Glutamatergic neuron (in vitro differentiated cells): Measurements from ENCODE around the gene BCL7C. TPM values are rescaled to one million over a fixed set of nuclear protein-coding genes. Genes with fewer than 3 reads are reported as not detected.

Source experiments
- DNase-seq: peaks from one replicate; pipeline ENCODE4 v3.0.0; 2022
- H3K27ac Mint-ChIP-seq: one replicate; pipeline ENCODE4 v1.8.0; 2020; ENCODE audit warnings: mild to moderate bottlenecking, mixed read lengths, inconsistent platforms; ENCODE audit not compliant: unreplicated experiment
- H3K27me3 Mint-ChIP-seq: one replicate; pipeline ENCODE4 v1.8.0; 2020; ENCODE audit warnings: mild to moderate bottlenecking, moderate library complexity, mixed read lengths, inconsistent platforms; ENCODE audit not compliant: unreplicated experiment
- H3K36me3 Mint-ChIP-seq: one replicate; pipeline ENCODE4 v1.8.0; 2020; ENCODE audit warnings: mild to moderate bottlenecking, mixed read lengths, inconsistent platforms; ENCODE audit not compliant: unreplicated experiment
- H3K4me1 Mint-ChIP-seq: one replicate; pipeline ENCODE4 v1.8.0; 2020; ENCODE audit warnings: mild to moderate bottlenecking, low read depth, mixed read lengths, inconsistent platforms; ENCODE audit not compliant: unreplicated experiment
- H3K4me3 Mint-ChIP-seq: one replicate; pipeline ENCODE4 v1.8.0; 2020; ENCODE audit warnings: mild to moderate bottlenecking, mixed read lengths, inconsistent platforms; ENCODE audit not compliant: unreplicated experiment
- H3K9me3 Mint-ChIP-seq: one replicate; pipeline ENCODE4 v1.8.0; 2020; ENCODE audit warnings: mild to moderate bottlenecking, moderate library complexity, mixed read lengths, inconsistent platforms; ENCODE audit not compliant: unreplicated experiment
- total RNA-seq: library from RNA; stranded (reverse); fragmentation: NEBNext Ultra II Directional; extraction: Animal tissue kit (Norgen Biotek cat#: 25700); gene quantifications from one replicate; pipeline ENCODE4 v1.2.1, GENCODE V29; 2021; ENCODE audit not compliant: unreplicated experiment
- TF ChIP-seq, protein P1 (sequence below): fragments of 200-600 bp; sonication (generic); IDR thresholded peaks from one replicate; pipeline ENCODE4 v1.5.0; 2021; ENCODE audit not compliant: partially characterized antibody, unreplicated experiment

Gene BCL7C
- total RNA-seq, 1 donor from 2014 or later, result 24.0 TPM

DNA sequence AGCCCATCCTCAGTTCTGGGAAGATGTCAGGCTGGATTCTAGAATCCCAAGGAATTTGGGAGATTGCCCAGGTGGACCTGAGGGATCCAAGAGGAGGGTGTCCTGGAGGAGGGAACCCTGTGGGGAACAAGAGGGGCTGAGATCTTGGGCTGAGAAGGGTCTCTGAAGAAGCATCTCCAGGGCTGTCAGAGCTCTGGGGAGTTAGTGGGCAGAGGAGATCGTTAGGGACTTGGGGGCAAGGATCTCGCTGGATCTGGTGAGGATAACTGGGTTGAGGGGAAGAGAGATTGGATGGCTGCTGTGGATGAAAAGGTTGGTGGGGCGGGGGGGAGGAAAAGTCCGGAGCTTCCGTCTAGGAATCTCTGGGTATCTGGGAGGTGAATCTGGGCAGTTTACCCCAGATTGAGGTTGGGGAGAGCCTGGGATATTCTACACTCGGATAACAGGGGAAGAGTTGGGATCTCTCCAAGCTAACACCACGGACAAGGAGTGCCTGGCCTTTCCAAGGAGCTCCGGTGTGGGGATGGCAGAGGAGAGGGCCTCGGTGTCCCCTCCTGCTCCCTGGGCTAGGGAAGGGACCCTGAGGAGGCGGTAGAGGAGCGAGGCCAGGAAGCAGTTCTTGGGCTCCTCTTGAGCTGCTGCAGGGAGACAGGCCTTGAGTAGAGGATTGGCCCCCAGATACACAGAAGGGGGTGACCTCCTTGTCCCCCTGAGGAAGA lies 31.2 kb upstream of the BCL7C start:
- H3K27ac Mint-ChIP-seq, result peak overlapping the region; percentile 34
- peaks cover 15% of the 10 kb centered on the region for H3K9me3 Mint-ChIP-seq
- no peak for DNase-seq
- H3K4me3 Mint-ChIP-seq, result peak overlapping the region; percentile 88
- H3K4me1 Mint-ChIP-seq, result peaks cover 12% of the 10 kb centered on the region
- no peaks in the 10 kb centered on the region for H3K36me3 Mint-ChIP-seq
- H3K27me3 Mint-ChIP-seq, result peaks cover 21% of the 10 kb centered on the region
- TF ChIP-seq, protein P1, sequence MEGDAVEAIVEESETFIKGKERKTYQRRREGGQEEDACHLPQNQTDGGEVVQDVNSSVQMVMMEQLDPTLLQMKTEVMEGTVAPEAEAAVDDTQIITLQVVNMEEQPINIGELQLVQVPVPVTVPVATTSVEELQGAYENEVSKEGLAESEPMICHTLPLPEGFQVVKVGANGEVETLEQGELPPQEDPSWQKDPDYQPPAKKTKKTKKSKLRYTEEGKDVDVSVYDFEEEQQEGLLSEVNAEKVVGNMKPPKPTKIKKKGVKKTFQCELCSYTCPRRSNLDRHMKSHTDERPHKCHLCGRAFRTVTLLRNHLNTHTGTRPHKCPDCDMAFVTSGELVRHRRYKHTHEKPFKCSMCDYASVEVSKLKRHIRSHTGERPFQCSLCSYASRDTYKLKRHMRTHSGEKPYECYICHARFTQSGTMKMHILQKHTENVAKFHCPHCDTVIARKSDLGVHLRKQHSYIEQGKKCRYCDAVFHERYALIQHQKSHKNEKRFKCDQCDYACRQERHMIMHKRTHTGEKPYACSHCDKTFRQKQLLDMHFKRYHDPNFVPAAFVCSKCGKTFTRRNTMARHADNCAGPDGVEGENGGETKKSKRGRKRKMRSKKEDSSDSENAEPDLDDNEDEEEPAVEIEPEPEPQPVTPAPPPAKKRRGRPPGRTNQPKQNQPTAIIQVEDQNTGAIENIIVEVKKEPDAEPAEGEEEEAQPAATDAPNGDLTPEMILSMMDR, result no peak

GRCh38 chr16:30924076-30924912 lies 30.4 kb upstream of the BCL7C start:
- Mint-ChIP-seq H3K4me3 (peak overlapping the region; percentile 88), H3K27me3 (peaks cover 21% of the 10 kb centered on the region), H3K36me3 (no peaks in the 10 kb centered on the region), H3K9me3 (peaks cover 15% of the 10 kb centered on the region), H3K4me1 (peaks cover 12% of the 10 kb centered on the region), H3K27ac (peak overlapping the region; percentile 34)
- TF ChIP-seq, protein P1, result no peak
- DNase-seq, result peak; percentile 59

GRCh38 chr16:30923554-30924075 lies 29.7 kb upstream of the BCL7C start, which contains the start of gene FBXL19:
Gene FBXL19 (plus strand): TSS chr16:30923572. CDS start chr16:30925755, 2,183 bp downstream.
- peaks cover 21% of the 10 kb centered on the region for H3K27me3 Mint-ChIP-seq
- H3K9me3 Mint-ChIP-seq, result peaks cover 15% of the 10 kb centered on the region
- no peaks in the 10 kb centered on the region for H3K36me3 Mint-ChIP-seq
- peak within 1 kb of the TSS; percentile 100 for H3K27ac Mint-ChIP-seq
- H3K4me3 Mint-ChIP-seq, result peak within 1 kb of the TSS; percentile 99
- peak; percentile 80 for DNase-seq
- peaks cover 12% of the 10 kb centered on the region for H3K4me1 Mint-ChIP-seq
- TF ChIP-seq, protein P1, result no peak

DNA sequence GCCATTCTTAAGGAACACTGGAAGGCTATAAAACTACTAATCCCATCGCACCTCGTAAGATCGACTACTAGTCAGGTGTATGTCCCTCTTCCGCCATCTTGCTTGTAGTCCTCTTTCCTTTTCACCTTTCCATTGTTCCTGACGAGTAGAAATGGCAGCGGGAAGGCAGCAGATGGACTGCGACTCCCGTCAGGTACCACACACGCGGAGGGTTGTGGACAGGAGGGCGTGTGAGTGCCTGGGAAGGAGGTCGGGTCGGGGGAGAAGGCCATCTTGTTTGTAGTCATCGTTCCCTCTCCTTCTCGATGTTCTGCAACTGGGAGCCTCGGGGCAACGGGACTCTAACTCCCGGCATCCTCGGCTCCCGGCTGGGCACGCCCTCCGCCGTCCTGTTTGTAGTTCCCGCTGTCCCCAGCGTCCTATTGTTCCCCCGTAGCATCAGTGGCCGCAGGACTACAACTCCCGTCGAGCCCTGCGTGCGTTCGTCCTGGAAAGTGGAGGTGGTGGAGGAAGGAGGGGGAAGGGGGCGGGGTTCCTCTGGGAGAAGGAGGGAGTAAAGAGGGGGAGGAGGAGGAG lies 29.2 kb upstream of the BCL7C start:
- peaks cover 21% of the 10 kb centered on the region for H3K27me3 Mint-ChIP-seq
- H3K27ac Mint-ChIP-seq, result peak overlapping the region; percentile 100
- H3K36me3 Mint-ChIP-seq, result no peaks in the 10 kb centered on the region
- DNase-seq, result peak; percentile 99
- peaks cover 15% of the 10 kb centered on the region for H3K9me3 Mint-ChIP-seq
- TF ChIP-seq, protein P1, result no peak
- H3K4me3 Mint-ChIP-seq, result peak overlapping the region; percentile 99
- H3K4me1 Mint-ChIP-seq, result peaks cover 12% of the 10 kb centered on the region
